Measurements from ENCODE around the gene POP7.
A peak's percentile ranks its signal among the peaks of the same experiment; 100 is the strongest.
"Not testable (repeated sequence)": the region's sequence is repeated elsewhere in the genome, so short reads cannot be mapped to it uniquely, and the experiment has no call there.

The POP7 gene

GRCh38 chr7:100705753-100706671, at the start of gene POP7:
TSS of gene POP7 (plus strand) at chr7:100706121. CDS start at chr7:100706831, 710 bp downstream.
- peak; percentile 99 for DNase-seq (ENCODE audit: low spot score)

GRCh38 chr7:100662194-100662776, 43.6 kb upstream of the POP7 start:
- DNase-seq (ENCODE audit: low spot score): not testable (repeated sequence)

DNA sequence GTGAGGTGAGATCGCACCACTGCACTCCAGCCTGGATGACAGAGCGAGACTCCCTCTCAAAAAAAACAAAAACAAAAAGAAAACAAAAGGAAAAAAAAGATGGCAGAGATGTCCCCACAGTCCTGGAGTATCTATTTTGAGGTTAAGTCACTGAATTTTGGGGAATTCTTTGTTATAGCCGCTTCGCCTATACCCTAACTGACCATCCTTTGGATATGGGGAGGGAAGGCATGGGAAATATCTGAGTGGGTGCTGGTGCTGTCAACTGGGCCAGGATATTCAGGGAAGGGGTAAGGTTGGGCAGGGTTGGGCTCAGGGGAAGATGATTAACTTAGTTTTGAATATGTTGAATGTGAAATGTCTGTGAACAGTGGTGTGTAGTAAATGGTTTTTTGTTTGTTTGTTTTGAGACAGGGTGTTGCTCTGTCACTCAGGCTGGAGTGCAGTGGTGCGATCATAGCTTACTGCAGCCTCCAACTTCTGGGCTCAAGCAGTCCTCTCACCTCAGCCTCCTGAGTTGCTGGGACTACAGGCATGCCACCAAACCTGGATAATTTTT, 40.7 kb upstream of the POP7 start:
- no peak for DNase-seq (ENCODE audit: low spot score)

DNA sequence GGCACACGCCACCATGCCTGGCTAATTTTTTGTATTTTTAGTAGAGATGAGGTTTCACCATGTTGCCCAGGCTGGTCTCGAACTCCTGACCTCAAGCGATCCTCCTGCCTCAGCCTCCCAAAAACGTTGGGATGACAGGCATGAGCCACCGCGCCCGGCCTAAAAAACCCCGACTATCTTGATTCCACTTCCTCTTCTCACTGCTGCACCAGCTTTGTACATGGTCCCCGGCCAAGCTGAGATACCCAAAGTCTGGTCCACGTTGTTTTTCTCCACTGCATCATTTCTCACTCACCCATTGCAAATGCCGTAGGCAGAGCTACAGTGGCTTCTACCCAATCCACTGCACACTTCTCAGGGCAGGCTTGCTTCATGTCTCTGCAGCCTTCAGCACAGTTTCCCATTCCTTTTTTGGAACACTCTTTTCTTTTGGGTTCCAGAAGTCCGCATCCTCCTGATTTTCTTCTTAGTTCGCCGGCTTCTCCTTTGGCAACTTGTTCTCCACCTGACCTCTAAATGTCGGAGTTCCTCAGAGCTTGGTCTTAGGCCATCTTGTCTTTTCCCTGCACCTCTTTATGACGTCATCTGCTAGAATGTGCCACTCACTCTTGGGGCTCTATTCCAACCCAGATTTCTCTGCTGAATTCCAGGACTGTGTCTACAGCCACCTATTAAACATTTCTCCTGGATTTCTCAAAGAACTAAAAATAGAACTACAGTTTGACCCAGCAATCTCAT, 38.4 kb upstream of the POP7 start:
- DNase-seq (ENCODE audit: low spot score): no peak

DNA sequence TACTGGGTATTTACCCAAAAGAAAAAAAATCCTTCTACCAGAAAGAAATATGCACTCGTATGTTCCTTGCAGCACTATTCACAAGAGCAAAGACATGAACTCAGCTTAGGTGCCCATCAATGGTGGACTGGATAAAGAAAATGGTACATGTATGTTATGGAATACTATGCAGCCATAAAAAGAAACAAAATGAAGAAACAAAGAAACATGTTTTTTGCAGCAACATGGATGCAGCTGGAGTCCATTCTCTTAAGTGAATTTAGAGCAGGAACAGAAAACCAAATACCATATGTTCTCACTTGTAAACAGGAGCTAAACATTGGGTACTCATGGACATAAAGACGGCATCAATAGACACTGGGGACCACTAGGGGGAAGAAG, 37.9 kb upstream of the POP7 start:
- no peak for DNase-seq (ENCODE audit: low spot score)

GRCh38 chr7:100669106-100669505, 36.8 kb upstream of the POP7 start:
- DNase-seq (ENCODE audit: low spot score): not testable (repeated sequence)

GRCh38 chr7:100670074-100670473, 35.8 kb upstream of the POP7 start:
- no peak for DNase-seq (ENCODE audit: low spot score)

DNA sequence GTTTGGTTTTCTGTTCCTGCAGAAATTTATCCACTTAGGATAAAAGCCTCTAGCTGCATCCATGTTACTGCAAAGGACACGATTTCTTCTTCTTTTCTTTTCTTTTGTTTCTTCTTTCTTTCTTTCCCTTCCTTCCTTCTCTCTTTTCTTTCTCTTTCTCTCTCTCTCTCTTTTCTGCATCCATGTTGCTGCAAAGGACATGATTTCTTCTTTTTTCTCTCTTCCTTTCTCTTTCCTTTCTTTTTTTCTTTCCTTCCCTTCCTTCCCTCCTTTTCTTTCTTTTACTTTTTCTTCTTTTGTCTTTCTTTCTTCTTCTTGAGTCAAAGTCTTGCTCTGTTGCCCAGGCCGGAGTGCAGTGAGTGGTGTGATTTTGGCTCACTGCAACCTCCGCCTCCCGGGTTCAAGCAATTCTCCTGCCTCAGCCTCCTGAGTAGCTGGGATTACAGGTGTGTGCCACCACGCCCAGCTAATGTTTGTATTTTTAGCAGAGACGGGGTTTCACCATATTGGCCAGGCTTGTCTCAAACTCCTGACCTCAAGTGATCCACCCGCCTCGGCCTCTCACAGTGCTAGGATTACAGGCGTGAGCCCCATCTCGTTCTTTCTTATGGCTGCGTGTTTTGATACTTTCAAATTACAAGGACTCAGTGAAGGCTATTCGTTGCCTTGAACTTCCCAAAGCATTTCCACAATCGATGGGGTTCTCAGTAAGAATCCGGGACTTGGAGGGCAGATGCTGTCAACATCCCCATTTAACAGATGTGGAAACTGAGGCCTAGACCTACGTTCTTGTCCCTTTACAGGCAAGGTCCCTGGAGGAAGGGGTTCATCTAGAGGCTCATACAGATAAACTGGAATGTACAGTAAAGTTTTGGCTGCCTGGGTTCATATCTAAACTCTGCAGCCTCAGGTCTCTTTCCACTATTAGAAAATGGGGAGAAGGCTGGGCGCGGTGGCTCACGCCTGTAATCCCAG, 34.3 kb upstream of the POP7 start:
- DNase-seq (ENCODE audit: low spot score): no peak

GRCh38 chr7:100673302-100673941, 32.5 kb upstream of the POP7 start, which contains the start of gene GNB2:
TSS of gene GNB2 (plus strand) at chr7:100673740. CDS start at chr7:100676266, 2,526 bp downstream.
- peak; percentile 98 for DNase-seq (ENCODE audit: low spot score)

- DNase-seq (ENCODE audit: low spot score): peak; percentile 55
Observed at GRCh38 chr7:100673942-100674410, 31.9 kb upstream of the POP7 start.

DNA sequence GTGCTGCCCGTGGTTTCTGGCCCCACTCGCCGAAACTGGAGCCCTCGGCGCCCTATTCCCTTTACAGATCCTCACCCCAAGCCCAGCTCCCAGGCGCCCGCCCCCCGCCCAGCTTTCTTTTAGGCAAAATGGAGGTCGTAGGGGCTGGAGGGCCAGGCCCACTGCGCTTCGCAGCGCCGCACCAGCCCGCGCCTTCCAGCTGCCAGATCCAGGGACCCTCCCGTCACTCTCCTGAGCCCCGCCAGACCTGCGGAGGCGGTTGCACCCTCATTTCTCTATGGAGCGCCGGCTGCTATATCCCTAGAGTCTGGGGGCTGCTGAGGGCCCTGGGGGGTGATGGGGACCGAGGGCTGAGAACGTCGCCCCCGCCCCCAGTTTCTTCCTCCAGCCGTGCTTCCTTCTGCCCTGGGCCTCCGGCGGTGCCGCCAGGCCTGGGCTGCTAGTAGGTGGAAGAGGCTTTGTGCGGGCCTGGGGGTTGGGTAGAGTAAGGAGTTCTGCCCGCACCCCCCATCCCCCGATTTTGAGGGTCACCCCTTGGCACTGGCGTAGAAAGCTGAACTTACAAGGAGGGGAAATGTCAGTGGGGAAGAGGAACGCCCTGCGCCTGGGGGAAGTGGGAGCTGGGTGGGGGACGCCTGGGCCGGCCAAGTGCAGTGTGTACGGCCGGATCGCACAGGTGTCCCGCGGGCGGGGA, 31.4 kb upstream of the POP7 start:
- DNase-seq (ENCODE audit: low spot score): peak; percentile 53

GRCh38 chr7:100675105-100675451, 30.8 kb upstream of the POP7 start:
- no peak for DNase-seq (ENCODE audit: low spot score)

DNA sequence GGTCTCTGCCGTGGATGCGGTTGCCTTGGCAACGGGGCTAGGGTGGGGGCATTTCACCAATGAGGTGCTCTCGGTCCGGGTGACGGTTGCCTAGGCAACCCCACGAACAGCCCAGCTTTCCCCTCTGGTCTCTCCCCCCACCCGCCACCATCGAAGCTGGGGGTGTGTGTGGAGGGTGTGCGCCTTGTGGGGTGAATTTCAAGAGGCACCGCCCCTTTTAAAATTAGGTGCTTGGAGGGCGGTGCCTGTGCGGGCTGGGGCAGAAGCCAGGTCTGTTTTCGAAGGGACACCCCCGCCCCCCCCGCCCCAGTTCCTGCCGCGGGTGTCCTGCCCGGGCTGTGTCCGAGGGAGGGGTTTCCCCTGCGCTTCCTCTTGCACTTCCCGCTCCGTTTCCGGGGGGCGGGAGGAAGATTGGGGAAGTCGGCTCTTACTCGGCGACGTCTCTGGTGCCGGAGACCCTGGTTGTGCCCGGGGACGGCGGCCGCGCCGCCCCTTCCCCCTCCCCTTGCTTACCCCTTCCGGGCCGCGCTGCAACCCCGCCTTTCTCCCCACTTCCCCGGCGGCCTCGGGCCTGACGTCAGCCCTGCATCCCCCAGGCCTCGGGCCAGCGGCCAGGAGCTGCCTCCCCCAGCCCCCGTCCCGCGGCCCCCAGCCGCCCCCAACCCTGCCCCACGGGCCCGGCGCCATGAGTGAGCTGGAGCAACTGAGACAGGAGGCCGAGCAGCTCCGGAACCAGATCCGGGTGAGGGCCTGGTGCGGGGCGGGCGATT, 30.2 kb upstream of the POP7 start:
- DNase-seq (ENCODE audit: low spot score): peak; percentile 90

GRCh38 chr7:100676501-100677306, 29.2 kb upstream of the POP7 start:
- DNase-seq (ENCODE audit: low spot score): no peak

- no peak for DNase-seq (ENCODE audit: low spot score)
Observed at GRCh38 chr7:100677308-100678267, 28.3 kb upstream of the POP7 start.

DNA sequence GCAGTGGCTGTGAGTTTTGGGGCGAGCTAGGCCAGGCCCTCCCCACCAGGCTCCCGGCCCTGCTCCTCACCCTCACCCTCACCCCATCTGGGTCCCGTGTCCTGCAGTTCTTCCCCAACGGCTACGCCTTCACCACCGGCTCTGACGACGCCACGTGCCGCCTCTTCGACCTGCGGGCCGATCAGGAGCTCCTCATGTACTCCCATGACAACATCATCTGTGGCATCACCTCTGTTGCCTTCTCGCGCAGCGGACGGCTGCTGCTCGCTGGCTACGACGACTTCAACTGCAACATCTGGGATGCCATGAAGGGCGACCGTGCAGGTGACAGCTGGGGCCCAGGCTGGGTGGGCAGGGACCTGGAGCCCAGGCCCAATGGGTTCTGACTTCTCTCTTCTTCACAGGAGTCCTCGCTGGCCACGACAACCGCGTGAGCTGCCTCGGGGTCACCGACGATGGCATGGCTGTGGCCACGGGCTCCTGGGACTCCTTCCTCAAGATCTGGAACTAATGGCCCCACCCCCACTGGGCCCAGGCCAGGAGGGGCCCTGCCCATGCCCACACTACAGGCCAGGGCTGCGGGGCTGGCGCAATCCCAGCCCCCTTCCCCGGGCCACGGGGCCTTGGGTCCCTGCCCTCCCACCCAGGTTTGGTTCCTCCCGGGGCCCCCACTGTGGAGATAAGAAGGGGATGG, 27.5 kb upstream of the POP7 start:
- DNase-seq (ENCODE audit: low spot score): no peak
